NAMALWA (cell line): Measurements from ENCODE around the gene DIAPH2.
"Not testable (repeated sequence)": the region's sequence is repeated elsewhere in the genome, so short reads cannot be mapped to it uniquely, and the experiment has no call there.

Source experiments
- DNase-seq: peaks from one replicate; pipeline ENCODE4 v3.0.0-alpha.2; 2015; ENCODE audit warnings: low spot score

DIAPH2 gene

GRCh38 chrX:97389761-97390192 lies 705.1 kb downstream of the DIAPH2 start:
- DNase-seq, result no peak

GRCh38 chrX:97397371-97397770 lies 712.7 kb downstream of the DIAPH2 start:
- no peak for DNase-seq

GRCh38 chrX:97398030-97398551 lies 713.4 kb downstream of the DIAPH2 start:
- no peak for DNase-seq

- DNase-seq, result peak; percentile 2
Measured at GRCh38 chrX:97399400-97399799, 714.8 kb downstream of the DIAPH2 start.

- DNase-seq, result no peak
Measured at GRCh38 chrX:97400492-97400891, 715.9 kb downstream of the DIAPH2 start.

GRCh38 chrX:97401154-97401553 lies 716.5 kb downstream of the DIAPH2 start:
- DNase-seq, result no peak

GRCh38 chrX:97401586-97402136 lies 717.0 kb downstream of the DIAPH2 start:
- DNase-seq, result no peak

GRCh38 chrX:97402333-97402732 lies 717.7 kb downstream of the DIAPH2 start:
- no peak for DNase-seq

GRCh38 chrX:97402903-97403302 lies 718.3 kb downstream of the DIAPH2 start:
- no peak for DNase-seq

GRCh38 chrX:97405031-97405660 lies 720.5 kb downstream of the DIAPH2 start:
- DNase-seq, result no peak

GRCh38 chrX:97409632-97410415 lies 725.2 kb downstream of the DIAPH2 start:
- DNase-seq, result not testable (repeated sequence)

- DNase-seq, result no peak
Measured at GRCh38 chrX:97416461-97416860, 731.8 kb downstream of the DIAPH2 start.

- no peak for DNase-seq
Measured at GRCh38 chrX:97429101-97429500, 744.5 kb downstream of the DIAPH2 start.

GRCh38 chrX:97431281-97431680 lies 746.6 kb downstream of the DIAPH2 start:
- no peak for DNase-seq

- peak; percentile 9 for DNase-seq
Measured at GRCh38 chrX:97446298-97446882, 761.7 kb downstream of the DIAPH2 start.

- DNase-seq, result no peak
Measured at GRCh38 chrX:97447306-97447705, 762.7 kb downstream of the DIAPH2 start.

GRCh38 chrX:97452283-97452682 lies 767.6 kb downstream of the DIAPH2 start:
- no peak for DNase-seq

- no peak for DNase-seq
Measured at GRCh38 chrX:97461763-97462162, 777.1 kb downstream of the DIAPH2 start.

GRCh38 chrX:97471071-97471470 lies 786.4 kb downstream of the DIAPH2 start:
- no peak for DNase-seq

GRCh38 chrX:97474933-97475332 lies 790.3 kb downstream of the DIAPH2 start:
- no peak for DNase-seq

GRCh38 chrX:97479106-97479890 lies 794.7 kb downstream of the DIAPH2 start:
- DNase-seq, result no peak

- no peak for DNase-seq
Measured at GRCh38 chrX:97481228-97481627, 796.6 kb downstream of the DIAPH2 start.
